Measurements from ENCODE around the gene LTN1.

Gene LTN1

DNA sequence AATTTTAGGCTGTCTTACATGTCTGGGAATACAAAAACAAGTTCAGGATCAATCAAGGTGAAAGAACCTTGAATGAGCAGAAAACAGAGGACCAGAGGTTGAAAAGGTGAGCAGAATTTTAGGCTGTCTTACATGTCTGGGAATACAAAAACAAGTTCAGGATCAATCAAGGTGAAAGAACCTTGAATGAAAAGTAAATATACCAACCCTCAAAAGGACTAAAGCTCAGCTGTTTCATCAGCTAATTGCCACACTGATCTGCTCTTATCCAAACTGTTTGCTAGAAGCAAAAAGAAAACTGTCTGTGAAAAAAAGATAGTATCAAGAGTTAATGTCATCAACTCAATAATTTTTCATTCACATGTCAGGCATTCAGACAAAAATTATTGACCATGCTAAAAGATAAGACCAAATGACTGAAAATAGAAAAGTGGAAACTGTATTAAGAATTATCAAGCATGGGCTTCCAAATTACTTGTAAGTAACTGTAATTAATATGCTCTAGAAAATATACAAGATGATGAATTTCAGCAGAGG is 69.2 kb downstream of the LTN1 start:
- no peak for DNase-seq

DNA sequence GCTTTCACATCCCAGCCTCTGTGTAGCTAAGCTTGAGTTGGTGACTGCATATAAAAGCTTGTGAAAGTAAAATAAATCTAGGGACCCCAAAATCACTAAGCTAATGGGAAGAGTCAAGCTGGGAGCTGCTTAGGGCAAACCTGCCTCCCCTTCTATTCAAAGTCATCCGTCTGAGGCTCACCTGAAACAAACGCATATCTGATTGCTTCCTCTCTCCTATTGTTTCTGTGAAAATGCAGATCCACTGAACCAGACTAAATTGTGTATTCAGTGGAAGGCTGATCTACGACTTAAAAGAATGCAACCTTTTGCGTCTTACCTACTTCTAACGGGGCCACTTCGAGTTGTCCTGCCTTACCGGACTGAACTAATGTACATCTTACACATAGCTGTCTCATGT is 70.3 kb downstream of the LTN1 start:
- DNase-seq: no peak

DNA sequence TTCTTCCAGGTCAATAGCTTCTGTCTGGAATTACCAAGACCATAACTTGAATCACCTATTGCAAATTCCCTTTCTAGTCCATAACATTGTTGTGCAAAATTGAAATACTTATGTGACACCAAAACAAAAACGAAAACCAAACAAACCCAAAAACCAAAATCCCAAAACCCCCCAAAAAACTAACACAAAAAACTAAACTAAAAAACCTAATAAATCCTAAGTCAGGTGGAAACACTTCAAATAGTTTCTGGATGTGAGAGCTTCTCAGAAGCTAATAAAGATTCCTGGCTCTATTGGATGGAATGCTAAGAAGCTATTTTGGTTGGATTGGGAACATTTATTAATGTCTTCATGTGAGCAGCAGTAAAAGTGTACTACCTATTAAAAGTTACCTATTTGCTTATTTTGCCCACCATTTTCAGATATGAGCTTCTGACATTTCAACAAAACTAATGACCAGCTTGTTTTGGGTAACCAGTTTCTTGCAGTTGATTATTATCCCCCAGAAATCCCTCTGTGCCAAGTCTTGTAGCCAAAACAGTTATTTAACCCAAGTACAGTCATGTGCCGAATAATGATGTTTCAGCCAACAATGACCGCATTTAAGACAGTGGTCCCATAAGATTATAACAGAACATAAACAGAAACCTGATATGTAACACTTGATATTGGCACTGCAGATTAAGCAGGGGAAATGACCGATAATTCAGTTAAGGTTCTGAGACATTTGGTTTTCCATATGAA is 76.4 kb downstream of the LTN1 start:
- DNase-seq: no peak

DNA sequence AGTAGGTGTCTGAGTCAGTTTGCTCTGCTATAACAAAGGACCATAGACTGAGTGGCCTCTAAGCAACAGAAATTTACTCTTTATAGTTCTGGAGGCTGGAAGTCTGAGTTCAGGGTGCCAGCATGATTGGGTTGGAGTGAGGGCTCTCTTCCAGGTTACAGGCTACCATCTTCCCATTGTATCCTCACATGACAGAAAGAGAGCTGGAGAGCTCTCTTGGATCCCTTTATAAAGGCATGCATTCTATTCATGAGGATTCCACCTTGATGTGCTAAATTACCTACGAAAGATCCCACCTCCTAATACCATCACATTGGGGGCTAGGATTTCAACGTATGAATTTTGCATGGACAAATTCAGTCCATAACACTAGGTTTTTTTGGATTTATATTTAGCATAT is 79.6 kb downstream of the LTN1 start:
- DNase-seq: no peak

DNA sequence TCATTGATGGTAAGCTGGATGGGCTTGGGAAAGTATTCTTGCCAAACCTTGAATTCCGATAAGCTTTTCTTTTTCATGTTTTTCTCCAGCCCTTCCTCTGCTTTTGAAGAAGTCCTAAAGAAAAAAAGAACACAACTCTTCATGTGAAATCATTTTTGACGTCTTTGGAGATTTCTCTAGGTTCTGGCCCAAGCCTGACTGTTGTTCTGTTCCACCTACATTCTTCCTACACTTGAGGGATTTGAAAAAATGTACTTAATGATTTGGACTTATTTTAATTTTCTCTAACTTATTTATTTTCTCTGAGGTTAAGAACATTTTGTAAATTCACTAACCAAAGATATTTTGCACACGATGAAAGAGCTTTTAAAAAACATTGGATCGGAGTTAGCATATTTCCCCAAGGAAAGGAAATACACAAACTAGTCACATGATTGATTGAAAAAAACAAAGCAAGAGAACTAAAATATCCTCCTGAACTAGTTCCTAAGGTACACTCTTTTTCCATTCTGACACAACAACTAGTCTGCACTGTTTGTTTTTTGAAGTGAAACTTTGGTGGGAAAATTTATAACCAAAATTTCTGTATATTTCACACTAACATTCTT is 82.3 kb downstream of the LTN1 start:
- DNase-seq: no peak

DNA sequence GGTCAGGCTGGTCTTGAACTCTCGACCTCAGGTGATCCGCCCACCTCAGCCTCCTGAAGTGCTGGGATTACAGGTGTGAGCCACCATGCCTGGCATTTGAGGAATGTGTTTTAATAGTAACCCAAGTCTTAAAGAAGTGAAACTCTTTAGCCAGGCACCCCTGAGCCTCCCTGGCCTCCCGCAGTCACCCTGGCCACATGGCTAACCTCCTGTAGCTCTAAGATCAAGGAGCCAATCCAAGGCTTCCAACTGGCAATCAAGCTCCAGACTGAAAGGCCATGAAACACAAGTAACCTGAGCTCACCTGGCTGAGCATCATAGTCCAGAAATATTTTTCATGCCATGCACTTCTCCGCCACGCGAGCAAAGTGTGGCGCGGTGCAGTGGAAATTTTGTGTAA is 84.3 kb downstream of the LTN1 start:
- DNase-seq: no peak

DNA sequence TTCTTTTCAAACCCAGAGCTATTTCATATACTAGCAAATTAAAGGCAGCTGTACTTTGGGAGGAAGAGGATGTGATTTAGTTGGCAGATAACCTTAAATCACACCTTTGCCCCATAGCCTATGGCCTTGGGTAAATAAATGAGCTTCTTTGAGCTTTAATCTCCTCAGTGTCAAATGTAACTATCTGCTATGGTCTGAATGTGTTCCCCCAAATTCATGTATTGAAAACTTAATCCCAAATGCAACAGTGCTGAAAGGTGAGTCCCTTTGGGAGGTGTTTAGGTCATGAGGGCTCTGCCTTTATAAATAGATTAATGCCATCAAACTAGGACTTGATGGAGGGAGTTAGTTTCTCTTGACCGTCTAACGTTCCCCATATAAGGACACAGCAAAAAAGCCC is 85.8 kb downstream of the LTN1 start:
- no peak for DNase-seq

DNA sequence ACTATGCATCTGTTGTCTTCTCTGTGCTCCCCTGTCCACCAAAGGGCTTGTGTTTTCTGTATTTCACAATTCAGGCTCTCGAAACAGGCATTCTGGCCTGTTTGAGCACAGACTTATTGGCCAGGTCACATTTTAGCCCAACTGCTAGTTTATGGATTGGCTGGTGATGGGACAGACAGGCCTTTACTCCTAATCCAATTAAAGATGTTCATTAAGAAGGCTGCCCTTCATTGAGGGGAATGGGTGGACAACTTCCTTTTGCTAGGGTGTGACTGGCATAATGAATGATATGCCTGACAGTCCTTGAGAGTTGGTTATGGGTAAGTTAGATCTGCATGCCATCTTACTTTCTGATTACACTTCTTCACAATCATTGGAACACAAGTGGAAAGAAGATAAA is 86.4 kb downstream of the LTN1 start:
- no peak for DNase-seq

DNA sequence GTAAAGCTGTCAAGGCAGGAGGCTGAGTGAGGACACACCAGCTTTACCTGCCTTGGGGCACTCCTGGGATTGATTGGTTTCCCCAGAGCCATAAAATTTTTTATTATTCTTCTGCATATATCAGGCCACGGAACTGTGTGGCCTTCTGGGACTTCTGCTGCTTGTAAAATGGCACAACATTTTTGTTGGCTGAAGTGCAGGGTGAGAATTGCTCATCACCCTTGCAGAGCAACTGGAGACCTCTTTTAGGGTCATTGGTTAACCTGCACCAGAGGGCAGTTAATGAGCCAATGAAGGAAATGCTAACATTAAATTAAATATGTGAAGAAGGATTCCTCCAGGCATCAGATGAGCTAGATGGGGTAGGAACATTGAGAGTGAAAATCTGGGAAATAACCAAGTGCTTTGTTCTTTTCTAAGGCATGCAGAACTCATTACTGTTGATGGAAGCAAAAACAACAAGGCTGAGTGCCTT is 87.7 kb downstream of the LTN1 start:
- DNase-seq: no peak

DNA sequence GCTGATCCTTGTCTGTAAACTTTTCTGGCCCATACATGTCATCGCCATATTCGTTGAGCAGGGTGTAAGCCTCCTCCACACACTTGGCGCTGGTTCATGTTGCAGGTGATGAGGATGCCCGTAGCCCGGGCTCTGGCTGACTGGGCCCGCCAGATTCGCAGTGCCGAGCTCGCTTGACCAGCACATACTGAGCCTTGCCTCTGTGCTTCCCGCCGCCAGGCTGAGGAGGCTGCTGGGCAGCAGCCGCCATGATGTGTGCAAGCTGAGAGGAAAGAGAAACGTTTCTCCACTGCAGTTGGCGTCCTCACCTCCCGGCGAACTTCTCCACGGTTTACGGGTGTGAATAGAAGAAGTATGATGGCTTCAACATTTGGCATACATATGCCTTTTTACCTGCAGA is 89.2 kb downstream of the LTN1 start:
- no peak for DNase-seq

DNA sequence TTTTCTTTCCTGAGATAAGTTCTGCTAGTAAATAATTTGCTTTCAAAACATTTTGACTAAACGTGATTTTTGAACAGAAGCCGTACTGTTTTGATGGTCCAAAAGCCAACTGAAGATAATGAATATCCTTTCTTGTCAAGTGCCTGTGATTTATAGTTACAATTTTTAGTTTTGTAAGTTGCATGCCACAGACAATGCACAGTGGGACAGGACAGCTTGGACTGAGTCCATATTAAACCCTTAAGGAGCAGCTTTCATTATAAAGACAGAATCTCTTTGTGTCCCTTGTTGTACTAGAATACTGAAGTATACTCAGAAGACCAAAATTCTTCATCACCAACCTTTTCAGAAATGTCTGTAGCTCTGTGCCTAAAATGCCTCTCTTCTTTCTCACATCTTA is 92.2 kb downstream of the LTN1 start:
- no peak for DNase-seq

DNA sequence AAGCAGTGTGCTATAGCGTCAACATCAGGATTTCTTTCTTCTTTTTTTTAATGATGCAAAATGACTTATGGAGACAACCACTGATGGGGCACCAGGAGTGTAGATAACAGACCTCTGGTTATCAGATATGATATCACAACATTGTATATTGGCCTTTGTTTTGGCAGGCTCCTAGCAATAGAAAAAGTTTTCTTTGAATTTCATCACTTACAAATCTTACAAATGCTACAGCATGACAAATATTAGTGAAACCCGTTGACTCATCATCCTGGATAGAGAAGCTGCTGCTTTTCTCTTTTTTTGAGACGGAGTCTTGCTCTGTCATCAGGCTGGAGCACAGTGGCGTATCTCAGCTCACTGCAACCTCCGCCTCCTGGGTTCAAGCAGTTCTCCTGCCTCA is 92.9 kb downstream of the LTN1 start:
- no peak for DNase-seq

DNA sequence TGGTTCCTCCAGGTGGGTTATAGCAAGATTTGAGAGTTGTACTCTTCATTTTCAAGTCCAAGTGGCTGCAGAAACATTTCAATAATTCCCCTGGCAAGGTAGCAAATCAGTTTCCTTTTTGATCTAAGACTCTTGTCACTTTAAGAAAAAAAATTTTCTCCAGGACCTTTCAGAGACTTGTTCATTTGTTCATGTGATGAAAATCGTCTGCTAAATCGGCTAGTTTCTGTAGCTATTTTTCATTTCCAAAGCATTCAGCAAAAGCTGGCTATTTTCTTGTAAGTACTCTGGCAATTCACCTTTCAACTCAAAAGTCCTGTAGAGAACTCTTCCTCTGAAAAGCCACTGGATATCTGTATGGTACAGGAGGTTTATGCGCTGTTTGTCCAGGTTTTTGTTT is 93.5 kb downstream of the LTN1 start:
- no peak for DNase-seq

DNA sequence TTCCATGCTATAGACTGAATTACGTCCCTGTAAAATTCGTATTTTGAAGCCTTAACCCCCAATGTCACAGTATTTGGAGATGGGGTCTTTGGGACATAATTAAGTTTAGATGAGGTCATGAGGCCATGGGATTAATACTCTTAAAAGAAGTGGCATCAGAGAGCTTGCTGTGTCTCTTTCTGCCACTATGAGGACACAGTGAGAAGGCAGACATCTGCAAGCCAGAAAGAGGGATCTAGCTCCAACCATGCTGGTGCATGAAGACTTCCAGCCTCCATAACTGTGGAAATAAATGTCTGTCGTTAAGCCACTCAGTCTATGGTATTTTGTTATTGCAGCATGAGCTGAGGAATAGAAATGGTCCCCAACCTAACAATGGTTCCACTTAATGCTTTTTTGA is 99.0 kb downstream of the LTN1 start:
- DNase-seq: no peak

DNA sequence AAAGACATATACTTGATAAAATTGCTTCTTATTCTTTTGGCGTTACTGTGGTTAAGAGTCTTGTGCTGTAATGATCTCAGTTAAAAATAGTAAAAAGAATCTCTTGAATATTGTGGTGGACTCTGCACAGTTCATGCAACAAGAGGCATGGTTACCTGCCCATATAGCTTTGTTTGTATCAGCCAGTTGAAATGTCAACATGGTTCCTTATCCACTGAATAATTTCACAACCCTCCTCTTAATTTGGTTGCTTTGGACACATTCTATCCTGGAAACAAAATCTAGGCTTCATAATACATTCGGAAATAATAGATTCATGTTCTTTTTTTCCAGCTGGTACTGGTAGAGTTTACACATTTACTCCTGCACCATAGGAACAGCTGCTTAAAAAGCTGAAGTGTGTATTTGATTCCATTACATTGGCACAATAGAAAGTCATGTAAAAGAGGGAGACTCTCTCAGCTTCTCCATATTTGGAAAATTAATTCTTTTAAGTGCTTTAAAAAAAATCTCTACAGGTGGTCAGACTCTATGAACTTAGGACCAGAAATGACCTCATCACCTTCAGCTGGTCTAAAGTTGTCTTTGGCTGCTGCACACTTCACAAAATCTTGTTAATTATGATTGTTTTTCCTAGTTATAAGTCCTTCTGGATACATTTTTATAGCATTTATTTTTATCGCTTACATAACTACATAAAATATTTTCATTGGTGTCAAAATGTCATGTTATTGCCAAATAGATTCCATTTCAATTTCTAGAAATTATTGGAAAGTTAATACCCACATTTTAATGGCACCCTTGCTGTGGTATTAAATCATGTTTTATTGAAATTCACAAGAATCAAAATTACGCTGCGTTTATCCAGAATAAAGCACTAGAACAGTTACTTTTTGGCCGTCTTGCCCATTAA is 100.2 kb downstream of the LTN1 start:
- no peak for DNase-seq

DNA sequence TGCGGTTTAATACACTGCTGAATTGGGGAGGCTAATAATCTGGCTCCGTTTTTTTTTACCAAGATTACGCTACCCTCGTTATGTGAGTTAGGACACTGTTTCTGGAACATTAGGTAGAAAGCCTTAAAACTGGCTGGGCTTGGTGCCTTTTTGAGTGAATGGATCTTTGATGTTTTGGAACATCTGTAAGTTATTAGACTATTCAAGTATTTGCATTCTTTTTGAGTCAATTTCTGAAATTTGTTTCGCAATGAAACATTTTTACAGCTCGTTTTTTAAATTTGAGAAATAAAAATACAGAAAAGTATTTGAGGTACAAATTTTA is 106.9 kb downstream of the LTN1 start:
- no peak for DNase-seq

DNA sequence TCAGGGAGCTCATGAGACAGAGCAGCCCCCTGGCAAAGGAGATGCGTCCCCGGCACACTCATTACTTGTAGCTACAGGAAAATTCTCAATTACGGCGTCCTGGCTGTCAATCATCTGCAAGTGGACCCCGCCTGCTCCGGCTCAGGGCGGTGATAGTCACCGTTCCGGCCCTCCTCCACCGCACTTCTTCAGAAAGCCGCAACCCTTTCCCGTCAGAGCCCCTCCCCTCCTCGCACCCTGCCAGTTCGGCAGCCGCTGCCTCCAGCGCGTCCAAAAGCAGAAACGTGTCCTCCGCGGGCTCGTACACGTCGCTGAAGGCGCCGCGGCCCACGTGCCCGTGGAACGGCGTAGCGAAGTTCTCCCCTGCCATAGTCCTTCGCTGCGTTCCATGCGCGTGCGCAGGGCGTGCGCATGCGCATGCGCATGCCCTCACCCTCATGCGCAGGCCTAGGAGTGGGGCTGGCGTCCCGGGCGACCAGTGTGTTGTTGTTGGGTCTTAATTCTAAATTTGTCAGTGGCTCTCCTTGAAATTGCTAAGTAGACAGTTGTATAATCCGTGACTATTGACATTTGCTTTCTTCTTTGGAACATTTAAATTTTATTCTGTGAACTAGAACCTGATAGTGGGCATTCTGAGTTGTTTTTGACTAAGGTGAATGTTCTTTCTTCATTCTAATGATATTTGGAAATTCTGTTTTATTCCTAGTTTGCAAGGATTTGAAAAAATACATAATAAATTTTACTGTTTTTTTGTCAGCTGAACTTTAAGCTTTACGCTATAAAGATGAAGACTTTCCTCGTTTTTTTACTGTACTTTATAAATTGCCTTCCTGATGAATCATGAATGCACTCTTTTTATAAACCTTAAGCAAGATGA is 107.5 kb downstream of the LTN1 start:
- DNase-seq: peak; percentile 47

DNA sequence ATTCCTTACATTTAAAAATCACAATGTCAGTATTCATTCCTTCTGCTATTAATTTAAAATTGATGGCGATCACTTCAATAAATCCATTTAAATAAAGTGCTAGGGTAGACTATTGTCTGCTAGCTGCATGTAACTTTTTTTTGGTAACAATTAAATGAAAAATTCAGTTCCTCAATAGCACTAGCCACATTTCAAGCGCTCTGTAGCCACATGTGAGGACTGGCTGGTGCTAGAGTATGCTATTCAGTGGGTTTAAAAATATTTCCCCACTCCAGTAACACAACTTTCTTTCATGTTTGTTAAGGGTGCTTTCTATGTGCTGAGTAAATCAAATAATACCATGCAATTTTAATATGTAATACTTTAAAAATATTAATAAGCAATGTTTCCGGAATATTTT is 108.2 kb downstream of the LTN1 start:
- DNase-seq: no peak

DNA sequence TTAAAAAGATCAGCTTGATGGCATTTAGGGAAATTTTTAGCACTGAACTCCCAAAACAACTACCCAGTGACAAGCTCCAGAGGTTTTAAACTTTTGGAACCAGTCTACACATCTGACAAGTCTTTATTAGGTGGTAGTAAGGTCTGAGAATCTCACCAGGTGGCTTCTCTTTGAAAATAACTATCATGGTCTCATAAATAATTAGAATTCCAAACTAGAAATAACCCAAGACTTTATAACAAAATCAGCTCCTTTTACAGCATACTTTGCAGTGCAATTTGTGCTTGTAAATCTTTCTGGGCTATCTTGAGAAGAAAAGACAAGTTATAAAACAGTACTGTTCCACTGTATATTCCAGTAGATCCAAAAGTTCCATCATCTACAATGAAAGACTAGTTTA is 108.7 kb downstream of the LTN1 start:
- DNase-seq: no peak

DNA sequence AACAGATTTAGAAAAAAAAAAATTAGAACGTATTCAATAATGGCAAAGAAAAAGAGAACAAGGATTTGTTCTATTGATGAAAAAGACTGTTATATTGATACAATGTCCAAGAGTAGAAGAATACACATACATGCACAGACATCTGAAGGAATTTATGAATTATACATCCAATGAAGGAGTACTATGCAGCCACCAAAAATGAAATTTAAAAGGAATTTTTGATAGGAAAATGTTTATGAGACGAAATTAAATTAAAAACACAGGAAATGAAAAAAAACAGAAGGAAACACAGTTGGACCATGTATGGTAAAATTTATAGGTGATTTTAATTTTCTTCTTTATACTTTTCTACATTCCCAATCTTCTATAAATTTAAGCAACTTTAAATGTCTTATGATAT is 110.3 kb downstream of the LTN1 start:
- no peak for DNase-seq
